ENCODE measurements around the gene SORCS2. TPM values are rescaled to one million over a fixed set of nuclear protein-coding genes. Genes with fewer than 3 reads are reported as not detected.
A peak's percentile ranks its signal among the peaks of the same experiment; 100 is the strongest.

SORCS2 gene
- polyA plus RNA-seq, 1 donor (not counting 4 experiments of a cell fraction or from before 2014, with no cell fraction given): 0.09 TPM

DNA sequence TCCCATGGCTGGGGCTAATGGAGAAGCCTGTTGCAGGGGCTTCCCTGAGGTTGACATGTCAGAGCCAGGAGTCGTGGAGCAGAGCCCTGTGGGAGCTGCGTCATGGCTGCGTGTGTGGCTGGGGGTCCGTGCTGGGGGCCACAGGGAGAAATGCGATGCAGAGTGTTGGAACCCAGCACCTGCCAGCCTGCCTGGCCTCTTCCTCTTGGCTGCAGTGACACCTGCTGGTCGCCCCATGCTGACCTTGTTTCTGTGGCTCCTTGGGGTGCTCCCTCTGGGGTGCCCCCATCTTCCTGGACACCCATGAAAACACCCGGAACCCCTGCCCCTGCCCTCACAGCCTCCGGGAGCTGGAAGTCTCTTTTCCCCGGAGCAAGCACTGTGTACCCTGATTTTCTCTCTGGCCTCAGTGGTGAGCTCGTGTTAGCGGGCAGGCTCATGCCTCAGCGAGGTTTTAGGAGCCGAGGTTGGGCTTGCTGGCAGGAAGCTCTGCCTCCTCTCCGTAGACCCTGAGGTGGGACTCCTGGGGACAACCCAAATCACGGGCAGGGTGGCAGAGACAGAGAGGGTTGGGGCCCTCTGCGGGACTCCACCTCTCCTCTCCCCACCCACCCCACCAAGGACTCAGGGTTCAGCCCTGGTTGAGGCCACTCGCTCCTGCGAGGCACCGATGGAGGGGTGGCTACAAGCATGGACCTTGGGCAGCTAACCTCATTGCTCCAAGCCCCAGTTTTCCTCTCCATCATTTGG is 103.7 kb downstream of the SORCS2 start:
- H4K20me1 ChIP-seq (ENCODE audit: control insufficient read depth, extremely low read depth, insufficient read depth, low read length): no peaks in the 10 kb centered on the region
- H3K4me2 ChIP-seq (ENCODE audit: control insufficient read depth, extremely low read depth, insufficient read depth, low read depth, low read length): no peak overlapping the region
- no peak overlapping the region for H3K9ac ChIP-seq (ENCODE audit: control insufficient read depth, extremely low read depth, insufficient read depth, low read length)
- TF ChIP-seq, protein P1, sequence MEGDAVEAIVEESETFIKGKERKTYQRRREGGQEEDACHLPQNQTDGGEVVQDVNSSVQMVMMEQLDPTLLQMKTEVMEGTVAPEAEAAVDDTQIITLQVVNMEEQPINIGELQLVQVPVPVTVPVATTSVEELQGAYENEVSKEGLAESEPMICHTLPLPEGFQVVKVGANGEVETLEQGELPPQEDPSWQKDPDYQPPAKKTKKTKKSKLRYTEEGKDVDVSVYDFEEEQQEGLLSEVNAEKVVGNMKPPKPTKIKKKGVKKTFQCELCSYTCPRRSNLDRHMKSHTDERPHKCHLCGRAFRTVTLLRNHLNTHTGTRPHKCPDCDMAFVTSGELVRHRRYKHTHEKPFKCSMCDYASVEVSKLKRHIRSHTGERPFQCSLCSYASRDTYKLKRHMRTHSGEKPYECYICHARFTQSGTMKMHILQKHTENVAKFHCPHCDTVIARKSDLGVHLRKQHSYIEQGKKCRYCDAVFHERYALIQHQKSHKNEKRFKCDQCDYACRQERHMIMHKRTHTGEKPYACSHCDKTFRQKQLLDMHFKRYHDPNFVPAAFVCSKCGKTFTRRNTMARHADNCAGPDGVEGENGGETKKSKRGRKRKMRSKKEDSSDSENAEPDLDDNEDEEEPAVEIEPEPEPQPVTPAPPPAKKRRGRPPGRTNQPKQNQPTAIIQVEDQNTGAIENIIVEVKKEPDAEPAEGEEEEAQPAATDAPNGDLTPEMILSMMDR (optimal IDR thresholded peaks at IDR 0.05 in 1 of 3, IDR thresholded peaks at IDR 0.05 in 1 of 3, conservative IDR thresholded peaks at IDR 0.05 in 1 of 3; ENCODE audit: extremely low read depth in 1 of 3, insufficient read depth in 2 of 3, low read length in 3 of 3): peak in 2 of 3 experiments; percentile 62 to 90
- no peak for TF ChIP-seq EZH2 (IDR thresholded peaks at IDR 0.05; ENCODE audit: low read length)
- H3K9me1 ChIP-seq (ENCODE audit: control insufficient read depth, extremely low read depth, insufficient read depth, low read length): no peaks in the 10 kb centered on the region
- DNase-seq (ENCODE audit: low read depth, low spot score): no peak
- peaks cover 15% of the 10 kb centered on the region for H3K27me3 ChIP-seq (ENCODE audit: control insufficient read depth, extremely low read depth, insufficient read depth, low read length)
- H3K27ac ChIP-seq (ENCODE audit: control insufficient read depth, insufficient read depth, low read length): no peak overlapping the region
- no peak for FAIRE-seq
- no peaks in the 10 kb centered on the region for H3K36me3 ChIP-seq (ENCODE audit: control insufficient read depth in 2 of 2, extremely low read depth in 1 of 2, insufficient read depth in 2 of 2, low read length in 2 of 2)
- no peaks in the 10 kb centered on the region for H3K4me1 ChIP-seq (ENCODE audit: control insufficient read depth, extremely low read depth, insufficient read depth, low read length)
- H3K9me3 ChIP-seq (ENCODE audit: control insufficient read depth, low read depth, low read length): no peaks in the 10 kb centered on the region
- H3K79me2 ChIP-seq (ENCODE audit: control insufficient read depth, insufficient read depth, low read length): no peaks in the 10 kb centered on the region
- H2AFZ ChIP-seq (ENCODE audit: control insufficient read depth, low read length): no peak overlapping the region
- no peak overlapping the region for H3K4me3 ChIP-seq (ENCODE audit: control insufficient read depth in 2 of 3, extremely low read depth in 1 of 3, insufficient read depth in 2 of 3, low read depth in 1 of 3, low read length in 3 of 3)
- dilution Hi-C loops (cut with MboI; ENCODE audit: extremely low pct_ligation_motif_present, low sequenced_read_pairs): no loop called here

DNA sequence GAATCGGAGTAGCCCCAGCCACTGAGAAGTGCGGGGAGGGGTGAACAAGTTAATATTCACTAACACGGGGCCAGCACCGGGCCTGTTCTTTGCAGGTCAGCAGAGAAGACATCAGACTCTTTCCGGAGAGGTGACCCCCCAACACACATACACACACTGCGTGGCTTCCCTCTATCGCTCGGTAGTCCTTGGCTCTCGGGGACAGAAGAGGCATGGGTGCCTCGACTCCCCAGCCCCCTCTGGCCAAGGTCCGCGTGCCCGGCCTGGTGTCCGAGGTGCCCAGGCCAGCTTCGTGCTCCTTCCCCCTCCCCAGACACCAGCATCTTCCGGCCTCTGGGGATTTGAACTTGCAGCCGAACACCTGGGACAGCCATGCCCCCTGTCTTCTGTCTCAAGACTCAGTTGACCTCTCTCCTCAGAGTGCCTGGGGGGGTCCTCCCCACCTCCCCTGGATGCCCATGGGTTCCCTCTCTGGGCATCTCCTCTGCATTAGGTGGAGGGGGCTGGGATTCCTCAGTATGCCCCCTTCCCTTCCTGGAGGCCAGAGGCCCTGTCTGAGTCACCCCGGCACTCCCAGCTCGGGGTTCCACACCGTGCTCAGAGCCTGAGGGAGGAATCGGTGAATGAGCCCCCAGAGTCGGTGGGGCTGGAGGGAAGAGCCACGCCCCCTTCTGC is 104.5 kb downstream of the SORCS2 start:
- Histone ChIP-seq H4K20me1 (ENCODE audit: control insufficient read depth, extremely low read depth, insufficient read depth, low read length) (no peaks in the 10 kb centered on the region), H3K4me3 (ENCODE audit: control insufficient read depth in 2 of 3, extremely low read depth in 1 of 3, insufficient read depth in 2 of 3, low read depth in 1 of 3, low read length in 3 of 3) (no peak overlapping the region), H3K9ac (ENCODE audit: control insufficient read depth, extremely low read depth, insufficient read depth, low read length) (no peak overlapping the region), H3K9me1 (ENCODE audit: control insufficient read depth, extremely low read depth, insufficient read depth, low read length) (no peaks in the 10 kb centered on the region), H3K79me2 (ENCODE audit: control insufficient read depth, insufficient read depth, low read length) (no peaks in the 10 kb centered on the region), H3K9me3 (ENCODE audit: control insufficient read depth, low read depth, low read length) (no peaks in the 10 kb centered on the region), H3K4me2 (ENCODE audit: control insufficient read depth, extremely low read depth, insufficient read depth, low read depth, low read length) (no peak overlapping the region), H3K36me3 (ENCODE audit: control insufficient read depth in 2 of 2, extremely low read depth in 1 of 2, insufficient read depth in 2 of 2, low read length in 2 of 2) (no peaks in the 10 kb centered on the region), H3K27me3 (ENCODE audit: control insufficient read depth, extremely low read depth, insufficient read depth, low read length) (peaks cover 15% of the 10 kb centered on the region), H2AFZ (ENCODE audit: control insufficient read depth, low read length) (no peak overlapping the region), H3K4me1 (ENCODE audit: control insufficient read depth, extremely low read depth, insufficient read depth, low read length) (no peaks in the 10 kb centered on the region), H3K27ac (ENCODE audit: control insufficient read depth, insufficient read depth, low read length) (no peak overlapping the region)
- dilution Hi-C loops (cut with MboI; ENCODE audit: extremely low pct_ligation_motif_present, low sequenced_read_pairs): no loop called here
- FAIRE-seq (no peak), DNase-seq (ENCODE audit: low read depth, low spot score) (no peak)
- TF ChIP-seq, protein P1 (optimal IDR thresholded peaks at IDR 0.05 in 1 of 3, IDR thresholded peaks at IDR 0.05 in 1 of 3, conservative IDR thresholded peaks at IDR 0.05 in 1 of 3; ENCODE audit: extremely low read depth in 1 of 3, insufficient read depth in 2 of 3, low read length in 3 of 3): no peak

Measured in keratinocyte (primary cell).